CD4-positive, alpha-beta T cell treated with Interleukin-15 for 1 hour (primary cell): ENCODE data around the gene PROM2.
"Not testable (repeated sequence)": the region's sequence is repeated elsewhere in the genome, so short reads cannot be mapped to it uniquely, and the experiment has no call there.

Source experiments
- DNase-seq: peaks from one replicate; pipeline ENCODE4 v3.0.0-alpha.2; 2020

The PROM2 gene

DNA sequence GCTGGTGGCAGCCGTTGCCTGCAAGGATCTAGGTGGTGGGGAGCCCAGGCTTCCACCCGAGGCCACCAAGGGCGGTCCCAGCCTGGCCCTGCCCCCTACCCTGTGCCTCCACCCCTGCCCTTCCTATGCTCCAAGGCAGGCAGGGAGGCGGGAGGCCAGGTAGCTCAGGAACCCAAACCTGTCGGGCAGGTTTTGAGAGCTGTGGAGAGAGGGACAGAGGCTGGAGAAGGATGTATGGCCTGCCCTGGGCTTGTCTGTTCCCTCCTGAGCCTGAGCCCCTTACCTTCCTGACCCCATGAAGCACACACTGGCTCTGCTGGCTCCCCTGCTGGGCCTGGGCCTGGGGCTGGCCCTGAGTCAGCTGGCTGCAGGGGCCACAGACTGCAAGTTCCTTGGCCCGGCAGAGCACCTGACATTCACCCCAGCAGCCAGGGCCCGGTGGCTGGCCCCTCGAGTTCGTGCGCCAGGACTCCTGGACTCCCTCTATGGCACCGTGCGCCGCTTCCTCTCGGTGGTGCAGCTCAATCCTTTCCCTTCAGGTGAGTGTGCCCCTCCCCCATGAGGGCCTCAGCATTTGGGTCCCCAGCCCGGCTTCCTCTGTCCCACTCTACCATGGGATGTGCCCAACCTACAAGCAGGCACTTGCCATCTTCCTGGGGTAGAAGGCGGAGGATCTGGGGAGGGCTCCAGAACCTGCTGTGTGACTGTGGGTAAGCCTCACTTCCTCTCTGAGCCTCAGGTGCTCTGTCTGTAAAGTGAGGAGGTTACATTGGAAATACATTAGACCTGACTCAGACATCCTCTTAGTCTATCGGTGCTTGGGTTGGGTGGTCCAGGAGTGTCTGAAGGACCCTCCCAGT lies at the start of gene PROM2:
TSS of gene PROM2 (plus strand) at position 159 of the 860 bp plus-strand sequence. CDS start at position 296, 137 bp downstream.
- DNase-seq, result peak; percentile 12

DNA sequence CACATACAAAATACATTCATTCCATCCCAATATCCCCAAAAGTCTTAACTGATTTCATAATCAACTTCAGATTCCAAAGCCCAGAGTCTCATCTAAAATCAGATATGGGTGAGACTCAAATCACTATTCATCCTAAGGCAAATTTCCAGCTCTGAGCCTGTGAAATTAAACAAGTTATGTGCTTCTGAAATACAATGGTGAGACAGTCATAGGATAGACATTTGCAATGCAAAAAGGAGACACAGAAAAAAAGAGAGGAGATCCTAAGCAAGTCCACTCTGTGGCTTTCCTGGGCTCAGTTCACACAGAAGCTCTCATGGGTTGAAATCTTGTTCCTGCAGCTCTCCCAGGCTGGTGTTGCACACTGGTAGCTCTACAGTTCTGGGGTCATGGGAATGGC lies 48.6 kb upstream of the PROM2 start:
- DNase-seq, result no peak

GRCh38 chr2:95231723-95232122 lies 42.5 kb upstream of the PROM2 start:
- DNase-seq, result peak; percentile 20

GRCh38 chr2:95232232-95232631 lies 42.0 kb upstream of the PROM2 start:
- DNase-seq, result no peak

DNA sequence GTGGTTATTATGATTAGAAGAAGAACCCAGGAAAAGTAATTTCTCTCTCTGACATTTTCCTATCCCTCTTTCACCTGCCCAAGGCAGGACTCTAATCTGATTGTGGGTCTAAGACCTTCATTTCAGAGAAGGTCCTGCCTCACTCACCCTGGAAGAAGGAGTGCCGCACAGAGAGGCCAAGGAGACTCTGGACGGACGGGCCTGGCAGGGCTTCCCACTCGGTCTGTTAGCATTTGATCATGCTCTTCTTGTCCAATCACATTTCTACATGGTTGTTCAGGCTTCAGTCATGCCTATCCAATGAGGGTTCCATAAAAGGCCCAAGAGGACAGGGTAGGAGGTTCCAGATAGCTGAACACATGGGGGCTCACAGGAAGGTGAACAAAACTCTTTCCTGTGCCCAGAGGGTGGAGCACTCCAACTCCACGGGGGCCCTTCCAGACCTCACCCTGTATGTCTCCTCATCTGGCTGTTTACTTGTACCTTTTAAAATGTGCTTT lies 39.9 kb upstream of the PROM2 start:
- no peak for DNase-seq

DNA sequence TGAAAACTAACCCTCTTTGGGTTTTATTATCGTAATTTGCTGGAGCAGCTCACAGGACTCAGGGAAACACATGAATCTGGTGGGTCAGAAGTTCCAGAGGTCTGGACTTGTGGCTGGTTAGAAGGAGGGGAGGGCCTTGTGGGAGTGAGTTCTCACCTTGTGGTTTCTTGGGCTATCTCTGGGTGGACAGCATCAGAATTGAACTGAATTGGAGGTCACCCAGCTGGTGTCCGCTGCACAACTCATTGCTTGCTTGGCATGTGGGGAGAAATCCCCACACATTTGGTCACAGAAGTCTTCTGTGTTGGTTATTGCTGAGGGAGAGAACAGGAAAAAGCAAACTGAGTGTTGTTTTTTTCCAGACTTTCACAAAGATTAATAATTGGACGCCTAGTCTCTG lies 39.4 kb upstream of the PROM2 start:
- no peak for DNase-seq

- no peak for DNase-seq
These were observed 36.1 kb upstream of the PROM2 start for GRCh38 chr2:95238131-95238530.

DNA sequence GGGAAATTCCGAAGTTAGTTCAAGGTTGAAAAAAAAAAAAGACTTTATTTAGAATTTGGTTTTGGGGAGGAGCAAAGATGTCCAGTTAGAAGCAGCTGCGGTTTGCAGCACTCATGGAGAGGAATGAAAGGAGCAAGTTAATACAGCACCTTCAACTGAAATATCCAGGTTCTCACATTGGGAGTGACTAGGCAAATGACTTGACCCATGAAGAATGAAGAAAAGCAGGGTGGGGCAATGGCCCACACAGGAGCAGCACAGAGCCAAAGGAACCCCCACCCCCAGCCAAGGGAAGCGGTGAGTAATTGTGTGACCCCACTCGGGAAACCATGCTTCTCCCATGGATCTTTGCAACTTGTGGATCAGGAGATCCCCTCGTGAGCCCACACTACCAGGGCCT lies 34.2 kb upstream of the PROM2 start:
- DNase-seq, result no peak

- DNase-seq, result no peak
These were observed 33.7 kb upstream of the PROM2 start for GRCh38 chr2:95240556-95240955.

- not testable (repeated sequence) for DNase-seq
These were observed 32.2 kb upstream of the PROM2 start for GRCh38 chr2:95242084-95242483.

GRCh38 chr2:95258271-95258670 lies 16.0 kb upstream of the PROM2 start:
- no peak for DNase-seq

DNA sequence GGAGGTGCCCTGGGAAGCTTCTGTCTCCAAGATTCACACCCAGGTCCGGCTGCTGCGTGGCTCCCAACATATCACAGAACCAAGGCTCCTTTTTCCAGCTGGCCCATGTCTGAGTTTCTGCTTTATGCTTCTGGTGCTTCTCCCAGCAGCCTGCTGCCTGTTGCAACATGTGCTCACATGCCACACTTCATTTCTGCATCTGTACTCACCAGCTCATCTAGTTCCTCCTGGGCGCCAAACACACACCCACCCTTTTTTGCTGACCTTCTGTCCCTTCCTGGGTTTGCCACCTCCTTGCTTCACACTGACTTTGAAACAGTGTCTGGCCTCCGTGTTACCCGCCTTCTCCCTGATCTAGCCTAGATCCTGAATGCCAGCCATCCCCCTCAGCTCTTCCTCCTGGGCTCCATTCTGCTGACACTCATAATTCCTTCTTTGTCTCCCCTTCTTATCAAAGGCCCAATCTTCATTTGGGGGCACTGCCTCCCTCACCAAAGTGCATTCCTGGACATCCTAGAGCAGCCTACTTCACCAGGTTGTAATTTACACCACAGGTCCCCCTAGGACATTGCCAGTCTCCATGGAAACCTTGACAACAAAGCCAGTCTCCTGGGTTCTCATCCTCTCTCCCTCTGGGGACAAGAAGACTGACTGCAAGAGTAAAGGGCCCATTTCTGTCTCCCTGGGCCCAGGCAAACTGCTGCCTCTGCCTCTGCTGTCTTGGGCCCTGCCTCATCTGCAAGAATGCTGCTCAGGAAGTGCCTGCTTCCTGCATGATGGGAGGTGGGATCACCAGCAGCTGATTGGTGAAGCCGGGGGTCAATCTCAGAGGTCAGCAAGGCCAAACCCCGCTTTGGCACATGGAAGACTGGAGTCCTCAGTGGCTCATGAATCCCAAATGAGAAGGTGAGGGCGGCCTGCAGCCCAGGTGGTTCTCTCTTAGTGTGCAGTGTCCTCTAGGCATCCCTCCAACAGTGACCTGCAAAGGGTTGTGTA lies 13.9 kb upstream of the PROM2 start:
- no peak for DNase-seq

- no peak for DNase-seq
These were observed 12.6 kb upstream of the PROM2 start for GRCh38 chr2:95261602-95262001.

- no peak for DNase-seq
These were observed 11.2 kb upstream of the PROM2 start for GRCh38 chr2:95262896-95263542.

- no peak for DNase-seq
These were observed 9.6 kb upstream of the PROM2 start for GRCh38 chr2:95264624-95265023.

DNA sequence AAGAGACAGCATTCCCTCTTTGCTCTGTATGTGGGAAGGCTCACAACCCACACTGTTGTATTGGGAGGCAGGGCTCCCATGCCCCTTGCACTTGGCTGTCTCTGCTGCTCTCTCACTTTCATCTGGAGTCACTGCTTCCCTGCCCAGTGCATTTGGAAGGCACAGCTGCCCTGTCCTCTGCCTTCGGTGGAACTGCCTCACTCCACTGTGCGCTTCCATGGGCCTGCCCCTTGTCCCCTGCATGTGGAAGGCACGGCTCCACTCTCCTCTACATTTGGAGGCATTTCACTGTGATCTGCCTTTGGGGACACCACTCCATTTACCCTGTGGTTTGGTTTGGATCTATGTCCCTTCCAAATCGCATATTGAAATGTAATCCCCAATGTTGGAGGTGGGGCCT lies 9.1 kb upstream of the PROM2 start:
- no peak for DNase-seq

GRCh38 chr2:95266781-95267430 lies 7.3 kb upstream of the PROM2 start:
- no peak for DNase-seq

DNA sequence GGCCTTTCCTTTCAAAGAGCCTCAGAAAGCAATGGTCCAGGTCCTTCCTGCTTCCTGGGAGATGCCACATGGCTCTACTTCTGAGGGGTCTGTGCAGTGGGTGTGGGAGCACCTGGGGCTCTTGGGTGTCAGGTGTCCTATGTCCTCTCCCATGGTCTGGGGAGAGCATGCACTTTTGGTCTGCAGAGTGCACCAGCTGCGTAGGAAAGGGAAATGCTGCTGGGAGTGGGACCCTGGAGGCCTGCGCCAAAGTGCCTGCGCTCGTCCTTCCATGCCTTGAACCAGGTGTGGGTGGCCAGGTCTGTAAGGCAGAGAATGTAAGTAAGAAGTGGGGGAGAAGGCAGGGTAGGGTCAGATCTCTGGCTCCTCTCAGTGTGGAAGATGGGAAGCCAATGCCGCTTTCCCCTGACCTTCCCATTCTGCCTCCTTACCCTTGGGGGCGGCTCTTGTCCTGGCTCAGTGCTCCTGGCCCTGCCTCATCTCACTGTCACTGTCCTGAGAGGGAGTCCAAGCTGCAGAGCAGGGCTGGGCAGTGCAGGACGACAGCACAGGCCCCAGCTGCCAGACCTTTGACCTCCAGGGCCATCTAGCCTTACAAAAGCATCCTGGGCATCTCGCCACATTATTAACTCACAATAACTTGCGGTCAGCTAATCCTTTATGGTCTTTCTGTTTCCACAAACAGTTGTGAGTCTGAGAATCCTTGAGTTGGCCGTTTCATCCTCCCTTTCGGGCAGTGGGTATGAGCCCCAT lies 6.6 kb upstream of the PROM2 start:
- no peak for DNase-seq

DNA sequence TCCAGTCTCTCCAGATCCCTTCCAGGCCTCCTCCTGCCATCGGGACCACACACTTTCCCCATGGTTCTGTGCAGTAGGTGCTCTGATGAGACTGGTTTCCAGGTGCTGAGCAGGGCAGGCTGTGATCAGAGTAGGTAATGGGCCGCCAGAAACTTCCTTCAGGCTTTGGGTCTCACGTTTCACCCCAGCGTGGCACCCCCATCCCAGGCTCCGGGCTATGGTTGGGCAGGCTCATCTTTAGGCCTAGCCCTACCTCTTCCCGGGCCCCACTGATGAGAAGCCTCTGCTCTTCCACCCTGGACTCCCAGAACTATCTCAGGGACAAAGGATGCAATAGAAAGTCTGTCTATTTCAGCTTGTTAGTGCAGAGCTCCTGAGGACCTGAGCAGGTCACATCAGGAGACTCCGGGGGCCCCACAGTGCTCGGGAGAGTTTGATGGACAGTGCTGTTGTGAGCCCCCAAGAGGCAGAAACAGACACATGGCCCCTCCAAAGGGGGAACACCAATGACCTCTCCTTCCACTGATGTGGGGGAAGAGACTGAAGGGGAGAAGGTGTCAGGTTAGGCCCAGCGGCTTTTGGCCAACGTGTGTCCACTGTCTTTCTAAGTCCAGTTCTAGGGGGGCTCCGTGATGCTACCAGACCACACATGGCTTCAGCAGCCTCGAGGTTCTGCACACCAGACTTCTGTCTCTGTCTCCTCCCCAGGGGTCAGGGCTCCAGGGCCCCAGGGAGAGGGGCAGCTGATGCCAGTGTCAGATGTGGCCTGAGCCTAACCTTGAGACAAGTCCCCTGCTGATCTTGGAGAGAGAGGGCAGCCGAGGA lies 5.8 kb upstream of the PROM2 start:
- DNase-seq, result no peak

GRCh38 chr2:95269036-95269680 lies 5.1 kb upstream of the PROM2 start:
- DNase-seq, result no peak
